GM19468 (cell line): Measurements from ENCODE around the gene GSPT1.
"Not testable (repeated sequence)": the region's sequence is repeated elsewhere in the genome, so short reads cannot be mapped to it uniquely, and the experiment has no call there.

Experiments used
- ATAC-seq: cut with Tn5 transposase; IDR thresholded peaks from one replicate; pipeline ENCODE4 v1.9.1; 2021; ENCODE audit warnings: mild to moderate bottlenecking, moderate library complexity, moderate number of reproducible peaks; ENCODE audit not compliant: unreplicated experiment; ENCODE audit errors: extremely low read depth

Gene GSPT1

GRCh38 chr16:11915644-11916523 lies at the start of gene GSPT1:
Gene GSPT1, minus strand, starts transcription at chr16:11915956. Its CDS starts 236 bp downstream, at chr16:11915720.
- peak; percentile 89 for ATAC-seq

- ATAC-seq: peak; percentile 70
Measured at GRCh38 chr16:11964761-11965551, 49.2 kb upstream of the GSPT1 start, which contains the start of gene TNFRSF17. Gene TNFRSF17, plus strand, starts transcription at chr16:11965210. Its CDS starts 115 bp downstream, at chr16:11965325.

- ATAC-seq: no peak
Measured at GRCh38 chr16:11963706-11964105, 48.0 kb upstream of the GSPT1 start.

- ATAC-seq: not testable (repeated sequence)
Measured at GRCh38 chr16:11962978-11963377, 47.2 kb upstream of the GSPT1 start.

- not testable (repeated sequence) for ATAC-seq
Measured at GRCh38 chr16:11962457-11962856, 46.7 kb upstream of the GSPT1 start.

GRCh38 chr16:11957591-11958395 lies 42.0 kb upstream of the GSPT1 start:
- ATAC-seq: no peak

GRCh38 chr16:11956558-11956957 lies 40.8 kb upstream of the GSPT1 start:
- no peak for ATAC-seq

- ATAC-seq: no peak
Measured at GRCh38 chr16:11955713-11956123, 40.0 kb upstream of the GSPT1 start.

- ATAC-seq: not testable (repeated sequence)
Measured at GRCh38 chr16:11953576-11953975, 37.8 kb upstream of the GSPT1 start.

GRCh38 chr16:11950388-11950787 lies 34.6 kb upstream of the GSPT1 start:
- ATAC-seq: no peak

- peak; percentile 58 for ATAC-seq
Measured at GRCh38 chr16:11949527-11949926, 33.8 kb upstream of the GSPT1 start.

- ATAC-seq: no peak
Measured at GRCh38 chr16:11948819-11949218, 33.1 kb upstream of the GSPT1 start.

GRCh38 chr16:11946433-11946832 lies 30.7 kb upstream of the GSPT1 start:
- no peak for ATAC-seq

GRCh38 chr16:11941945-11942344 lies 26.2 kb upstream of the GSPT1 start, which contains the start of gene NPIPB2:
Gene NPIPB2, minus strand, starts transcription at chr16:11942045. Its CDS starts 0 bp downstream, at chr16:11942045.
- ATAC-seq: not testable (repeated sequence)

GRCh38 chr16:11927350-11927749 lies 11.6 kb upstream of the GSPT1 start:
- ATAC-seq: not testable (repeated sequence)

- ATAC-seq: not testable (repeated sequence)
Measured at GRCh38 chr16:11924046-11924445, 8.3 kb upstream of the GSPT1 start.

- ATAC-seq: no peak
Measured at GRCh38 chr16:11916524-11917285, 949 bp upstream of the GSPT1 start.

GRCh38 chr16:11915114-11915643 lies 577 bp downstream of the GSPT1 start:
- ATAC-seq: no peak
